CD1c-positive myeloid dendritic cell (primary cell): ENCODE measurements around the gene SPTLC1.
A peak's percentile ranks its signal among the peaks of the same experiment; 100 is the strongest.
"Not testable (repeated sequence)": the region's sequence is repeated elsewhere in the genome, so short reads cannot be mapped to it uniquely, and the experiment has no call there.

ENCODE experiments used
- DNase-seq: peaks from one replicate; pipeline ENCODE4 v3.0.0-alpha.2; 2016; ENCODE audit errors: extremely low spot score

SPTLC1 gene

DNA sequence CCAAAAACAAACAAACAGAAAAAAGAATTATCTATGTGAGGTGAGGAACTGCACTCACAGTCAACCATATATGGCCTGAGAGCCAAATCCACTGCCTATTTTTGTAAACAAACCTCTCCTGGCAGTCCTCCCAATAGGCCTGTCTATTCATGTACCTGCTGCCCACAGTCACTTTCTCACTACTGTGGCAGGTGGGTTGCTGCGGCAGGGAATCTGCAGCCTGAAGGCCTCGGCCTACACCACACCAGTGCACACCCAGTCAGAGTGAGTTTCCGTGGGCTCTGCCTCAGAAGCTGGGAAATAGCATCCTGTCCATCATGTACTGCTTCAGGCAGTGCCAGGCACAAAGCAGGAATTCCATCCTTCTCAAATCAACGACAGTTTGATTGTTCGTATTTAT lies 82.3 kb downstream of the SPTLC1 start:
- DNase-seq, result no peak

DNA sequence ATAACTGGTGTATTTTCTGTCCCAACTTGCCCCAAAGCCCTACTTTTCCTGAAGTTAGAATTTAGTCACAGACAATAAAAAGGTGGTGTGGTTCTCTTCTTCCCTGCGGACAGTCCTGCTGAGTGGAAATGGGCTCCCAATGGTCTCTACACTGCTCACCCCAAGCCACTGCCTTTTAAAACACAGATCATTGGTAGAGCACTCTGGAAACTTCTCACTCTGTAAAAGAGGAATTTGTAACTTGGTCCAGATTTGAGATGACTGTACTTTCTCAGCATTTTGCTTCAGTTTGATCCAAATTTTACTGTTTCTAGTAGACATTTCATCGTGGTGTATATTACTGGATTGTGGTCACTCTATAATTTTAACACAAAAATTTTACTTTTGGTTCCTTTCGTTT lies 84.8 kb downstream of the SPTLC1 start:
- no peak for DNase-seq

DNA sequence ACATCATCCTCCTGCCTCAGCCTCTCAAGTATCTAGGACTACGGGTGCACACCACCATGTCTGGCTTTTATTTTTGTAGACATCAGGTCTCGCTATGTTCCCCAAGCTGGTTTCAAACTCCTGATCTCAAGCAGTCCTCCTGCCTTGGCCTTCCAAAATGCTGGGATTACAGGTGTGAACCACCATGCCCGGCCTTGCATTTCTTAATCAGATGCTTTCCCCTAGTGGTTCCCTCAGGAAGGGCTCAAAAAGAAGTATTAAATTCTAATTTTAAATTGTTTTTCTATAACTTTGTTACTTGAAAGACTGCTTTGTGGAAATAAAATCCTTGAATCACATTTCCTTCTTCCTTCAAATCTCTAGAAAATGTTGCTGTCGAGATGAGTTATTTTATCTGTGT lies 85.7 kb downstream of the SPTLC1 start:
- no peak for DNase-seq

DNA sequence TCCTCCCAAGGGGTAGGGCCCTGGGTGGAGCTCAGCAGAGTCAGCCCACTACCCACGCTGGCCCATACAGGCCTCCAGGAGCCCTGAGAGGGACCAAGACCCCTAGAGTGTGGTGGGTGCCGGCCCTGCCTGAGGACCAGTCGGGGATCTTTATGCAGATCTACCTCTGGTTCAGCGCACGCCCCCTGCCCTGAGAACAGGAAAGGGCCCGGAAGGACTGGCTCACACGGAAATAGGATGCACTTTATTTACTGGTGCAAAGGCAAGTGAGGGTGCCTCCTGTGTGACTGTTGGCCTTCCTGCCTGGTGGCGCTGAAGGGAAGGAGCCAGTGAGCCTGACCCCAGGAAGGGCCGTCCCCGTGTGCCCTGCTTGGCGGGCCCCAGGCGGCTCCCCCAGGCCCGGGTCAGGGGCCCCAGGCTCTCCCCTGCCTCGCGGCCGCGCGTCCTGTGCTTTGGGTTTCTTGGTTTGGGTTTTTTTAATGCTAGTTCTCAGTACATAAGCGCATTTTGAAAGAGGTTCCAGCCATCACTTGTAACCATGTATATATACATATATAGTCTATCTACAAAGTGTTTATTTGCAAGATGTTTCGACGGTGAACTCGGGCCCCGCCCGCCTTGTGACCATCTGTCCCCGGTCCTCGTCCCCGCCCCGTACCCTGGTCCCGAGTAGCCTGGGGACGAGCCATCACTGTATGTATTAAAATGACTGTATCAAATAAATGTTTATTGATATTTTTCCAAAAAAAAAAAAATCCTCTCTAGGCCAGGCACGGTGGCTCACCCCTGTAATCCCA lies 88.8 kb downstream of the SPTLC1 start:
- no peak for DNase-seq

DNA sequence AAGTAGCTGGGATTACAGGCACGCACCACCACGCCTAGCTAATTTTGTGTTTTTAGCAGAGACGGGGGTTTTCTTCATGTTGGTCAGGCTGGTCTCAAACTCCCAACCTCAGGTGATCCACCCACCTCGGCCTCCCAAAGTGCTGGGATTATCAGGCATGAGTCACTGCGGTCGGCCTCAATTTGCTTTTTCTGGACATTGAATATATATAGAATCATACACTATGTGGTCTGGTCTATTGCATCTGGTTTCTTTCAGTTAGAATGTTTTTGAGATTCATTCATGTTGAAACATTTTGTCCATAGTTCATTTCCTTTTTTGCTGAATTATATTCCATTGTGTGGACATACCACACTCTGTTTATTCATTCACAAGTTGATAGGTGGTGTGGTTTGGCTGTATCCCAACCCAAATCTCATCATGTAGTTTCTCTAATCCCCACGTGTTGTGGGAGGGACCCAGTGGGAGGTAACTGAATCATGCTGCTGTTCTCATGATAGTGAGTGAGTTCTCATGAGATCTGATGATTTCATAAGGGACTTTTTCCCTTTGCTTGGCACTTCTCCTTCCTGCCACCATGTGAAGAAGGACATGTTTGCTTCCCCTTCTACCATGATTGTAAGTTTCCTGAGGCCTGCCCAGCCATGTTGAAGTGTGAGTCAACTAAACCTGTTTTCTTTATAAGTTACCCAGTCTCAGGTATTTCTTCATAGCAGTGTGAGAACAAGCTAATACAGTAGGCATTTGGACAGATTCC lies 93.2 kb downstream of the SPTLC1 start:
- DNase-seq, result peak; percentile 54

DNA sequence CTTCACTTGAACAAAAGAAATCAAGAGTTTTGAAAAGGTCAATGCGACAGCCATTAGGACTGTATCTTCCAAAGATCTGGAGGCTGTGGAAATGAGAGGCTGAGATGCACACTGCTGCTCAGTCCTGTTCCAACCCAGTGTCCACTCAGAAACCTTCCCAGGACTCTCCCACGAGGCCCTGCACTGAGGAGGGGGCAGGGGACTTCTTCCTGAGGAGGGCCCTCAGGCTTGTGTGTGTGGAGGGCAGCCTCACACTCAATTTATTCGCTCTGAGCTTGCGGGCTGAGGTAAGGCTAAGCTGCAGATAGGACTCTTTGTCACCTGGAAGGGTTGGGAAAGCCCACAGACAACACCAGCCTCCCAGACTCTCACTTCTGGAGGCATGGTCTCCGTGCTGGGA lies 95.6 kb downstream of the SPTLC1 start:
- no peak for DNase-seq

DNA sequence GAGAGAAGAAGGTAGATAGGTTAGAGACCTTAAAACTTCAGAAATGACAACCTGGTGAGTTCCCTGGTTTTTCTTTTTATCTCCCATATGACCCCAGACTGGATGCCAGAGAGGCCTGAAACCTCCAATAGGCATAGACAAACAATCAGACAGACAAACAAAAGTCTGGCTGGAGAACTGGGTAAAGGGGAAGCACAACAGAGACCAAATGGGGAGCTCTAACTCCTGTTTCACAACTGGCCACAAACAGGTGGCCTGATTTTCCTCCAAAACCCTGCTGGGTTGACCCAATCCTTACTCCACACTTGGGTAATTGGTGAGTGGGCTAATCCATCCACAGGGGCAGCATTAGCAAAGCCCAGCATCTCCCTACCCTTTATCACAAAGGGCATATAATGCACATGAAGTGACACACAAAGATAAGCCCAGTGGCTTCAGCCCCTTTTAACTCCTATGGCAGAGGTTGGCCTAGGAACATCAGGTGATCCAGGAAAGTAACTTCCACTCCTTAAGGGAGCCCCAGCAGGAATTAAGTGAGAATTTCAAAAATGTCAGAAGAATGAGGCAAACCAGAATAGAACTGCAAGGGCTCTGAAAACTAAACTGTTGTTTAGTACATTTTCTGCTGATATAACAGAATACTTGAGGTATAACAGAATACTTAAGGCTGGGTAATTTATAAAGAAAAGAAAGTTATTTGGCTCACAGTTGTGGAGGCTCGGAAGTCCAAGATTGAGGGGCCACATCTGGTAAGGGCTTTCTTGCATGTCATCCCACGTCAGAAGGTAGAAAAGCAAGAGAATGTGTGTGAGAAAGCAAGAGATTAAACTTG lies 104.3 kb downstream of the SPTLC1 start:
- no peak for DNase-seq

DNA sequence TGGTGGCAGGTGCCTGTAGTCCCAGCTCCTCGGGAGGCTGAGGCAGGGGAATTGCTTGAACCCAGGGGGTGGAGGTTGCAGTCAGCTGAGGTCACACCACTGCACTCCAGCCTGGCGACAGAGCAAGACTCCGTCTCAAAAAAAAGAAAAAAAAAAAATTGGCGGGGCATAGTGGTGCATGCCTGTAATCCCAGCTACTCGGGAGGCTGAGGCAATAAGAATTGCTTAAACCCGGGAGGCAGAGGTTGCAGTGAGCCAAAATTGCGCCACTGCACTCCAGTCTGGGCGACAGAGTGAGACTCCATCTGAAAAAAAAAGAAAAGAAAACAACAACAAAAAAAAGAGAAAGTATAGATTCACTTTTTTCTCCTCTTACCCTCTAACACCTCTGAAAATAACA lies 105.0 kb downstream of the SPTLC1 start:
- not testable (repeated sequence) for DNase-seq

DNA sequence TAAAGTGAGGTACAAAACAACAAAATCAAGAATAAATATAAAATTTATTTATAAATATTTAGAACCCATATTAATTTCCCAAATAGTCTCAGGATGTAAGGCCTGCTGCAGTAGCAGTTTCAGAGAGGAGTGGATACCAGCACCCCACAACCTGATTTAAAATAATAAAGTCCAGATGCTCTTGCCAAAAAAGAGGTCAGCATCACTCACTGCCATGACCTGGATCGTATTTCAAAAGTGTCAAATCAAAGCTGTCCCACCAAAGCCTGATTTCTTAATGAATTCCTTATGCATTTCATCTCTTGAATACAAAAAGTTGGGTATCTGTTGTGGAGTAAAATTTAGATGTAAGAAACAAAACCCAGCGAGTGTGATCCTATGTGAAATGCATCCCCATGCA lies 107.2 kb downstream of the SPTLC1 start:
- DNase-seq, result no peak

DNA sequence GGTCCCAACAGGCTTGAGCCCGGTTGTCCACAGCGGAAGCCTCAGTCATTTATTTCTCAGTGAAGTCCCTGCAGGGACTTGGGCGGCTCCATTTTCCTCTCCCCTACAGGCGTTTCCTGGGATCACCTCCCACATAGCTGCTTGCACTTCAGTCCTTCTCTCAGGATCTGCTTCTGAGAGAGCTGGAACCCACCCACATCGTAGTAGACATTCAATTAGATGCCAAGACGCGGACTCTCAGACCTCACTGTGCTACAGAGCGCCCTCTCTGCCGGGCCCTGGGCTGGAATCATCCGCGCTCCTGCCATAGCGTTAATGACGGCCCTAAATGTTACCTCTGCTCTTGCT lies 111.2 kb downstream of the SPTLC1 start:
- no peak for DNase-seq

DNA sequence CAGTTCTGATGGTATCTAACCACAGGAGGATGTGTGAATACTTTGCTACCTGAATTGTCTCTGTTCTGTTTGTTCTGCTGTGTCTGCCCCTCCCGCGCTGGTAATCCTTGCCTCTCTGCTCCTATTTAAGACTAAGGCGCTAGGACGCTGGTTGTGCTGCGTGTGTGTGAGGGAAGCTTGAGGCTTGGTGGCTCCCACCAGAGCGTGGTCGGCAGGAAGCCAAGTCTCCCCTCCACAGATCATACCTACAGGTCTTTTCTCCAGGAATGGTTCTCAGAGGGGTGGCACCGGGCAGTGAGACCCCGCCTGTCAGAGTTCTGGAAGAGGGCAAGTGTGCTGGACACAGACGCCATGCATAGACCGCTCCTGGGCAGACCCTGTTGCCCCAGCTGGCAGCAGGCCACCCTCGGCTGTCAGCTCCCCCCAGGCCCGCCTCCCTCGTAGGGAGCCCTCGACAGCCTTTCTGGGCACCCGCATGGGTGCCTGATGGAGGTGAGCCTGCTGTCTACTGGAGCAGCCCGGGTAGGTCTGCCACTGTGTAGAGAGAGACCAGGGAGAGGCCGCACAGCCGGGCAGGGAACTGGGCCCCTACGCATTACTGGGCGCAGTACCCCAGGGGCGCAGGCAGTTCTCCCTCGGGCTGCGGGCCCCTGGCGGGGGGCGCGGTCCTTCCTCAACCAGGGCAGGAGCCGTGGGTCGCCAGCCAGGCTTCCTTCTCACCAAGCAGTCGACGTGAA lies 111.7 kb downstream of the SPTLC1 start:
- DNase-seq, result no peak

DNA sequence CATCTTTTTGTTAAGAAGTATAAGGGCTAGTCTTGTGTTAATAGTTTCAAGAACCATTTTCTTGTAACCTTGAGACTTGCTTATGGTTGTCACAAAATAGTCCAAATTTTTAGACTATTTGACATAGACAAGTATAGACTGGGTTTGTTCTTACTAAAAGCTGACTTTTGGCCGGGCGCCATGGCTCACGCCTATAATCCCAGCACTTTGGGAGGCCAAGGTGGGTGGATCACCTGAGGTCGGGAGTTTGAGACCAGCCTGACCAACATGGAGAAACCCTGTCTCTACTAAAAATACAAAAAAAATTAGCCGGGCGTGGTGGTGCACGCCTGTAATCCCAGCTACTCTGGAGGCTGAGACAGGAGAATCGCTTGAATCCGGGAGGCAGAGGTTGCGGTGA lies 113.3 kb downstream of the SPTLC1 start:
- not testable (repeated sequence) for DNase-seq

DNA sequence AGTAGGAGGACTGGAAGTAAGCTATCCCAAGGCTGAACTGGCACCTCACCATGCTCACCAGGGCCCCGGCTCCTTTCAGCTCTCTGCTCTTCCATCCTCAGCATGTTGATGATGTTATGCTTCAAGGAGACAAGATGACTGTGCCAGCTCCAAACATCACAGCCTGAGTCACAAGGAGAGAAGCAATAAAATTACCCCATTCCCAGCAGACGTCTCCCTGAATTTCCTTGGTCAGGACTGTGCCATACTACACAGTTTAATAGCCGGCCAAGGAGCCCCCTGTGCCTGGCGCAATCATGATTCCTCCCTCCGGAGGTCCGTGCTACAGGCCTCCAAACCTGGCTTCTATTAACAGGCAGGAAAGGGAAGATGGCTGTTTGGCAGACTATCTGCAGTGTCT lies 114.0 kb downstream of the SPTLC1 start:
- no peak for DNase-seq

DNA sequence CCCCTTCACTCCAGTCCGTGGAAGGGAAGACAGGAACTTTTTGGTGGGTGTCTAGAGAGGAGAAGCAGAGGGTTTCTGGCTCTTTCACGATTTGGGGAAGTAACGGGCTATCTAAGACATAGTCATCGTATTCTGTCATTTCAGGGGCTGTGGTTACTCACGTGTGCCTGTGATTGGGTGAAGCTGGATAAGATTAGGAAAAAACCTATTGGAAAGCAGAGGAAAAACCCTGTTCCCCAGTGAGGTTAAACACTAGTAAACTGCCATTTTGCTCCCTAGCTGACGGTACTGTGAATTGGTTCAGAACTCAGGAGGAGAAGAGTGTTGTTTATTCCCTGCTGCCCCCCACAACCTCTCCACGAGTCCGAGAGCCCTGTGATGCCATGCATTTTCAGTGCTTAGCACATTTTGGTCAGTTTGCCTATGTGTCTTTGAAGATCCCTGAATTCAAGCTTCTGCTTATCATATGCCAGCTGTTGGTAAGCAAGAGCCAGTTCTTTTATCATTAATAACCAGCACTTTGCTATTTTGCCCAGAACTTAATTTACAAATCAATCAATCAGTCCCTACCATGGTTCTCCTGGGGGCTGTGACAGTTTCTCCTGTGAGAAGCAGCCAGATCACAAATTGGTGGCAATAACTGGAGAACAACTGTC lies 120.1 kb downstream of the SPTLC1 start:
- DNase-seq, result peak; percentile 16

DNA sequence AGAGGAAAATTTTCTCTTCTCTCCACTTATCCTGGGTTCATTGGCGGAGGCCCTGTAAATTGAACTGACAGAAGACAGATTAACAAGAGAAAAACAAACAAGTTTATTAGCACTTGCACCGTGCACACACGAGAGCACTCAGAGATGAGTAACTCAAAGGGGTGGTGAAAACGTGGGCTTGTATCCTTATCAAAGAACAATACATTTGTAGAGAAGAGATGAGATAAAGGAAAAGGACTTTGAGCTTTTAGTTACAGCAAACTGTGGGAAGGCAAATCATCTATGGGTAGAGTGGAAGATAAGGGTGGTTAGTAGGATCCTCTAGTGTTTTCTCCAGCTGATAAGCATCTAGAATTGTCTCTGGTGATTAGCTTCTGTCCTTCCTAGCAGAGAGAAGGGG lies 120.8 kb downstream of the SPTLC1 start:
- no peak for DNase-seq

DNA sequence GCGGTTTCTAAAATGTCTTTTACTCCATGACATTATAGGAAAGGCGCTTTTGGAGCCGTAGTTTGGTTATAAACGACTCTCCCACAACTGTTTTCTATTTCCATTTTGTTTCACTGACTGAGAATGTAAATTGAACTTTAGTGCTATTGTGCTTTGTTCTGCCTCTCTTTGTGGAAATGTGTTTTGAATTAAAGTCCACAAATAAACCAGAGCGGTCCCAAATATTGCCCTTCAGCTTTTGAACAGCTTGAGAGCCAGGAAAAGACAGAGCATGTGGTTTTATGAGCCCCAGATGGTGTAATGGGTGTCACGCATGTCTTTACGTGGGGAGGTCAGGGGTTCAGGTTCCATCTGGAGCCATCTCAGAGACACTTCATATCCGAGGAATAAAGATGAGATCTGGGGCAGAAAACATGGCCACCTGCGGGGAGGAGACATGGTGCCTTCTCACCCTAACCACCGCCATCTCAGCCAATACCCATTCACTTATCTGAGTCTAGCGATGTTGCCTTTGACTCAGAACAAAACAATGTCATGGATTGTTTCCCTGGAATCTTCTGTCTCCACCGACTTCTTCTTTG lies 122.7 kb downstream of the SPTLC1 start:
- no peak for DNase-seq

DNA sequence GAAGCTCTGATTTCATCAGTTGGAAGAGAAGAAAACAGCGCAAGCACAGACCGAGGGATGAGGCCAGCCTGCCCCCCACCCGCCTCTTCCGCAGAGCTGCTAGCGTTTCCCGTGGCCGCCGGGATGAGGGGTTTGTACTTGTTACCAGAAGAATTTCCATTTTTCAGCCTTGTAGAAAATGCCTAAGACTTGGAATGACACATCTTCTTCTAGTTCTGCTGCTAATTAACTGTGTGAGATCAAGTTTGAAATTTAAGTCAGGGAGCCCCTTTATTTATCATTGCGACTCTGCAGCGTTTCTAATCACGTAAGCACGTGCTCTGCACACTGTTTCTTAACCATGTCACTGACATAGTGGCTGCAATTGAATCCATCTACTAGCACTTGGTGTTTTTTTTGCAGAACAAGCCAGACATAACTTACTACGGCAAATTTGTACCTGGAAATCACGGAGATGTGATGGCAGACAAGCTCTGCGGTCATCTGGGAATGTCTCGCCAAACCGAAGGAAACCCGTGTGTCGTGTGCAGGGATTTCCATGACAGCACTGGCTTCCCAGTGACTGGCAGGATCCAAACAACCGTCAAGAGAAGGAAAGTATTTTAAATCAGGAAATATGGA lies 123.4 kb downstream of the SPTLC1 start:
- DNase-seq, result no peak

DNA sequence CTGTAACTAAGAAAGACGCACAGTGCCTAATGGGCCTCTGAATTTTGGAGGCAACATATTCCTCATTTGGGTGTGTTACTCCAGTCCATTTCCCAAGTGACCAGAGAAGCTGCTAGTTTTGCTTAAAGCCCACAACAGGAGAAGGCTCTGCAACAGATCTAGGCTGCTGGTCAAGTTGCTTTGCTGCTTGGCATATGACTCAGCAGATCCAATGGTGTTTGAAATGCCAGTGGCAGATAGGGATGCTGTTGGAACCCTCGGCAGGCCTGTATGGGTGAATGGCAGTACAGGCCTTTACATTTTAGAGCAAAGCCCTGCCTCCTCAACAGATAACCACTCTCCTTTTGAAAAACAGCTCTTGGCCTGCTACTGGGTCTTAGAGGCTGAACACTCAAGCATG lies 129.0 kb downstream of the SPTLC1 start:
- DNase-seq, result no peak

DNA sequence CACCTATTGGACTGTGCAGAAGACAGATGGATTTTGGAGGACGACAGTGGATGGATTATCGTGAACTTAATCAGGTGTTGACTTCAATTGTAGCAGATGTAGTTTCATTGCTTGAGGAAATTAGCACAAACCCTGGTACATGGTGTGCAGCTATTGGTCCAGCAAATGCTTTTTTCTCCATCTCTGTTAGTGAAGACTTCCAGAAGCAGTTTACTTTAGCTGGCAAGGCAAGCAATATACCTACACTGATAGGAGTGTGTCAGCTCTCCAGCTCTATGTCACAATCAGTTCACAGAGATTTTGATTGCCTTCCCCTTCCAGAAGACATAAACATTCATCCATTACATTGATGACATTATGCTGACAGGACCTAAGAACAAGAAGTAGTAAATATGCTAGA lies 129.5 kb downstream of the SPTLC1 start:
- no peak for DNase-seq
